ENCODE results near the gene CCDC13.
"Not testable (repeated sequence)": the region's sequence is repeated elsewhere in the genome, so short reads cannot be mapped to it uniquely, and the experiment has no call there.

The CCDC13 gene

GRCh38 chr3:42772670-42773408 is at the start of gene CCDC13:
Gene CCDC13, minus strand, starts transcription at chr3:42773253. Its CDS starts 14,908 bp downstream, at chr3:42758345.
- DNase-seq (ENCODE audit: low spot score): no peak

GRCh38 chr3:42822828-42823227 is 49.8 kb upstream of the CCDC13 start:
- no peak for DNase-seq (ENCODE audit: low spot score)

- no peak for DNase-seq (ENCODE audit: low spot score)
These were observed 47.6 kb upstream of the CCDC13 start for GRCh38 chr3:42820746-42821051.

GRCh38 chr3:42819351-42819965 is 46.4 kb upstream of the CCDC13 start:
- DNase-seq (ENCODE audit: low spot score): peak; percentile 17

- no peak for DNase-seq (ENCODE audit: low spot score)
These were observed 42.8 kb upstream of the CCDC13 start for GRCh38 chr3:42815826-42816225.

- no peak for DNase-seq (ENCODE audit: low spot score)
These were observed 42.0 kb upstream of the CCDC13 start for GRCh38 chr3:42814914-42815507.

GRCh38 chr3:42814246-42814645 is 41.2 kb upstream of the CCDC13 start:
- DNase-seq (ENCODE audit: low spot score): no peak

GRCh38 chr3:42811118-42811883 is 38.2 kb upstream of the CCDC13 start:
- not testable (repeated sequence) for DNase-seq (ENCODE audit: low spot score)

- not testable (repeated sequence) for DNase-seq (ENCODE audit: low spot score)
These were observed 37.7 kb upstream of the CCDC13 start for GRCh38 chr3:42810706-42811105.

GRCh38 chr3:42809202-42809601 is 36.1 kb upstream of the CCDC13 start, which contains the start of gene ACKR2:
Gene ACKR2, plus strand, starts transcription at chr3:42809445. Its CDS starts 55,058 bp downstream, at chr3:42864503.
- no peak for DNase-seq (ENCODE audit: low spot score)

GRCh38 chr3:42807929-42808328 is 34.9 kb upstream of the CCDC13 start:
- DNase-seq (ENCODE audit: low spot score): peak; percentile 31

- DNase-seq (ENCODE audit: low spot score): no peak
These were observed 32.2 kb upstream of the CCDC13 start for GRCh38 chr3:42805141-42805821.

- DNase-seq (ENCODE audit: low spot score): no peak
These were observed 31.7 kb upstream of the CCDC13 start for GRCh38 chr3:42804831-42805132.

GRCh38 chr3:42804106-42804830 is 31.2 kb upstream of the CCDC13 start, which contains the start of gene HIGD1A:
Gene HIGD1A, minus strand, starts transcription at chr3:42804490. Its CDS starts 10,237 bp downstream, at chr3:42794253.
- DNase-seq (ENCODE audit: low spot score): peak; percentile 94

- DNase-seq (ENCODE audit: low spot score): peak; percentile 50
These were observed 30.5 kb upstream of the CCDC13 start for GRCh38 chr3:42803414-42804105.

GRCh38 chr3:42802876-42803413 is 29.9 kb upstream of the CCDC13 start:
- peak; percentile 69 for DNase-seq (ENCODE audit: low spot score)

- DNase-seq (ENCODE audit: low spot score): no peak
These were observed 28.7 kb upstream of the CCDC13 start for GRCh38 chr3:42801784-42802183.

- DNase-seq (ENCODE audit: low spot score): no peak
These were observed 28.1 kb upstream of the CCDC13 start for GRCh38 chr3:42801048-42801620.

GRCh38 chr3:42800251-42800650 is 27.2 kb upstream of the CCDC13 start:
- no peak for DNase-seq (ENCODE audit: low spot score)

GRCh38 chr3:42799376-42799775 is 26.3 kb upstream of the CCDC13 start:
- DNase-seq (ENCODE audit: low spot score): no peak

All from RKO (cell line).